Spleen (tissue), 11 donors: ENCODE measurements around the gene MARCHF4. TPM values are rescaled to one million over a fixed set of nuclear protein-coding genes. Genes with fewer than 3 reads are reported as not detected.

ENCODE experiments used
- DNase-seq: peaks from one replicate; pipeline ENCODE4 v3.0.0-alpha.2; 2020
- H3K27ac ChIP-seq, 8 donors: fragments of 200-600 bp; sonication (generic) in 7 of 8; 1 replicate in 4 of 8; 2 replicates in 4 of 8; pipeline versions ENCODE4 v1.5.0 to v1.8.0; 2016 to 2021; ENCODE audit warnings: inconsistent platforms in 4 of 8, mild to moderate bottlenecking in 4 of 8, moderate library complexity in 1 of 8
- H3K27me3 ChIP-seq, 7 donors: fragments of 200-600 bp; sonication (generic) in 6 of 7; replicated peaks in 1 of 7; 1 replicate in 4 of 7; 2 replicates in 3 of 7; pipeline versions ENCODE4 v1.5.0 to v1.8.0; 2016 to 2021; ENCODE audit warnings: inconsistent platforms in 3 of 7, mild to moderate bottlenecking in 1 of 7
- H3K36me3 ChIP-seq, 6 donors: fragments of 200-600 bp; sonication (generic) in 5 of 6; 1 replicate in 4 of 6; 2 replicates in 2 of 6; pipeline versions ENCODE4 v1.5.0 to v1.8.0; 2016 to 2021; ENCODE audit warnings: inconsistent platforms in 2 of 6
- H3K4me1 ChIP-seq, 6 donors: fragments of 200-600 bp; sonication (generic) in 5 of 6; 1 replicate in 3 of 6; 2 replicates in 3 of 6; pipeline versions ENCODE4 v1.5.0 to v1.8.0; 2016 to 2021; ENCODE audit warnings: inconsistent platforms in 3 of 6
- H3K4me3 ChIP-seq, 8 donors: fragments of 200-600 bp; sonication (generic) in 7 of 8; 1 replicate in 4 of 8; 2 replicates in 4 of 8; pipeline versions ENCODE4 v1.5.0 to v1.8.0; 2016 to 2021; ENCODE audit warnings: inconsistent platforms in 4 of 8, mild to moderate bottlenecking in 4 of 8, moderate library complexity in 2 of 8
- H3K9me3 ChIP-seq, 8 donors: fragments of 200-600 bp; sonication (generic) in 7 of 8; 1 replicate in 4 of 8; 2 replicates in 4 of 8; pipeline versions ENCODE4 v1.5.0 to v1.8.0; 2016 to 2021; ENCODE audit warnings: inconsistent platforms in 4 of 8
- POLR2A ChIP-seq, 3 donors: fragments of 450-650 bp; IDR thresholded peaks; one replicate each; pipeline ENCODE4 v1.5.1; 2017; ENCODE audit warnings: antibody characterized with exemption in 3 of 3, mild to moderate bottlenecking in 1 of 3
- POLR2AphosphoS5 ChIP-seq, 3 donors: sonication (generic); formaldehyde crosslinking; IDR thresholded peaks; one replicate each; pipeline ENCODE4 v1.5.1; 2017; ENCODE audit warnings: antibody characterized with exemption in 3 of 3
- WGBS, 5 donors: extraction: QIAGEN DNeasy Blood & Tissue Kit in 3 of 5; methylation state at CpG; one replicate each; pipeline versions ENCODE4 v1.1.5 to v1.1.7; 2013 to 2018; 5-methylcytosine and 5-hydroxymethylcytosine counted together
- intact Hi-C: fragments of 100-400 bp; cut with DNase I; formaldehyde crosslinking; loops from one replicate; pipeline ENCODE4 v1.15.0; 2023; ENCODE audit warnings: low total_unique reads
- polyA plus RNA-seq, 3 donors: library from polyadenylated mRNA; stranded (reverse); fragments of 200-250 nt; gene quantifications; one replicate each; pipeline ENCODE4 v1.2.1, GENCODE V29; 2013
- total RNA-seq, 7 donors: library from RNA; depleted of rRNA in 3 of 7; stranded (reverse); fragments of >200 nt in 3 of 7; fragmentation: NEBNext Ultra II Directional in 4 of 7; extraction: Animal tissue kit (Norgen Biotek cat#: 25700) in 4 of 7; gene quantifications; one replicate each; pipeline versions ENCODE4 v1.1.0 to v1.2.1, GENCODE V29; 2016 to 2021
- TF ChIP-seq, protein P1 (sequence below), 11 experiments: fragments of 200-600 bp in 7 of 11; fragments of 450-650 bp in 4 of 11; sonication (generic) in 4 of 11; IDR thresholded peaks in 8 of 11; conservative IDR thresholded peaks in 3 of 11; 1 replicate in 7 of 11; 2 replicates in 4 of 11; pipeline versions ENCODE4 v1.4.0 to v1.8.0; 2016 to 2021; ENCODE audit warnings: antibody characterized with exemption in 11 of 11, inconsistent platforms in 4 of 11, mild to moderate bottlenecking in 1 of 11
- donor health status: healthy with polysubstance abuse.
- donor health status: DM: no; HTN: no; CAD: no; lungs with moderate emphysema.
- donor health status: DM: no; HTN: no; CAD: no.
- donor health status: Bipolar disorder and iron deficiency.
- donor health status: healthy.
- donor health status: DM: no; HTN: no; CAD: no.
- donor health status: DM: yes; HTN: yes; CAD: no.

The MARCHF4 gene
- total and polyA plus RNA-seq, 10 donors, result not detected

DNA sequence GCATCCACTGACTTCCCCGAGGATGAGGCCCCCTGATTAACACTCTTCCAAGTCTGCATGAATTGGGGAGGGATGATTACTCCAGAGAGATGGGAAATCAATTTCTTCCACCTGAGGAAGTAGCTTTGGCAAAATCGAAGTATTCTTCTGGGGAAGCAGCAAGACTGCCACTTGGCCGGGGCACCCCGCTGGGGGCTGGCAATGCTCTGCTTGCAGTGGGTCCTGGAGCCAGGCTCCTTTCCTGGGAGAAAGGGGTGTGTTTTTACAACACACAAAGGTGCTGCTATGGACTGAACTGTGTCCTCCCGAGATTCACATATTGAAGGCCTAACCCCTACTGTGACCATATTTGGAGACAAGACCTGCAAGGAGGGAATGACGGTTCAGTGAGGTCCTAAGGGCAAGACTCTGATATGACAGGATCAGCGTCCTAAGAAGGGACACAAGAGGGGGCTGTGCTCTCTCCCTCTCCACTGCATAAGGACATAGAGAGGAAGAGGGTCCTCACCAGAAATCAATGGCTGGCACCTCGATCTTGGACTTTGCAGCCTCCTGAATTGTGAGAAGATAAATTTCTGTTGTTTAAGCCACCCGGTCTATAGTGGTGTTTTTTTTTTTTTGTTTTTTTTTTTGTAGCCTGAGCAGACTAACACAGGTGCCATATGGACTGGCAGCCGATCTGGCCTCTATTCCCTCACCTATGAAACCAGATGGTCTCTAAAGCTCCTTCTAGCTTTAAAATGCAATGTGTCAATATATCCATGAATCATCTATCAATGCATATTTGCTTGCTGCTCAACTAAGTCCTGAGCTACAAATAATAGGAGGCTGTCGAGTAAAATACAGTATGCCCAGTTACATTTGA, 36.4 kb upstream of the MARCHF4 start:
- Histone ChIP-seq H3K27me3 (no peaks in the 10 kb centered on the region), H3K27ac (no peak overlapping the region), H3K9me3 (no peaks in the 10 kb centered on the region), H3K36me3 (no peaks in the 10 kb centered on the region), H3K4me1 (peaks cover 0 to 19% (median 12%) of the 10 kb centered on the region in 6 donors), H3K4me3 (no peak overlapping the region)
- WGBS, 5 donors, result 74 to 82% (median 79%) methylated on average over 11 of the region's 11 CpGs
- TF ChIP-seq POLR2AphosphoS5 (IDR thresholded peaks at IDR 0.05), result no peak
- TF ChIP-seq, protein P1, sequence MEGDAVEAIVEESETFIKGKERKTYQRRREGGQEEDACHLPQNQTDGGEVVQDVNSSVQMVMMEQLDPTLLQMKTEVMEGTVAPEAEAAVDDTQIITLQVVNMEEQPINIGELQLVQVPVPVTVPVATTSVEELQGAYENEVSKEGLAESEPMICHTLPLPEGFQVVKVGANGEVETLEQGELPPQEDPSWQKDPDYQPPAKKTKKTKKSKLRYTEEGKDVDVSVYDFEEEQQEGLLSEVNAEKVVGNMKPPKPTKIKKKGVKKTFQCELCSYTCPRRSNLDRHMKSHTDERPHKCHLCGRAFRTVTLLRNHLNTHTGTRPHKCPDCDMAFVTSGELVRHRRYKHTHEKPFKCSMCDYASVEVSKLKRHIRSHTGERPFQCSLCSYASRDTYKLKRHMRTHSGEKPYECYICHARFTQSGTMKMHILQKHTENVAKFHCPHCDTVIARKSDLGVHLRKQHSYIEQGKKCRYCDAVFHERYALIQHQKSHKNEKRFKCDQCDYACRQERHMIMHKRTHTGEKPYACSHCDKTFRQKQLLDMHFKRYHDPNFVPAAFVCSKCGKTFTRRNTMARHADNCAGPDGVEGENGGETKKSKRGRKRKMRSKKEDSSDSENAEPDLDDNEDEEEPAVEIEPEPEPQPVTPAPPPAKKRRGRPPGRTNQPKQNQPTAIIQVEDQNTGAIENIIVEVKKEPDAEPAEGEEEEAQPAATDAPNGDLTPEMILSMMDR (IDR thresholded peaks at IDR 0.05 in 8 of 11, conservative IDR thresholded peaks at IDR 0.05 in 3 of 11), result no peak
- no peak for TF ChIP-seq POLR2A (IDR thresholded peaks at IDR 0.05)
- no peak for DNase-seq
- intact Hi-C loops, result no loop called here

DNA sequence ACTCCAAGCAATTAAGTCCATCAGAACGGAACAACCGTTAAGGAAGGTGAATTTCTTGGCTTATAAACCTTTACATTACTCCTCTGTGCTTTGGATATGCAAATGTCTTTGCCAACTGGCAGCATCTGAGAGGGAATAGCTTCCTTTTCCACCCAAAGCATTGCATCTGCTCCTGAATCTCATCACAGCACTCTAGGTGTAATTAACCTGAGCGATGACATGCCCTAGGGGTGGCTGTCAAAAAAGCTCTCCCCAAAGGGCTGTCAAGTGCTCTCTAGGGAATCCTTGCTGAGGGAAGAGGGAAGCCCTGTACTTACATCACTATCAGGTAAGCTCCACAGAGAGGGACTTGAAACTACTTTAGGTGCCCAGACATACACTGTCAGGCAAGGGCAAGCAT, 34.5 kb upstream of the MARCHF4 start:
- no peaks in the 10 kb centered on the region for H3K27me3 ChIP-seq
- H3K36me3 ChIP-seq, result no peaks in the 10 kb centered on the region
- no peak overlapping the region for H3K4me3 ChIP-seq
- peaks cover 0 to 4% (median 1%) of the 10 kb centered on the region in 6 donors for H3K4me1 ChIP-seq
- no peak for DNase-seq
- intact Hi-C loops, result no loop called here
- H3K9me3 ChIP-seq, result no peaks in the 10 kb centered on the region
- no peak overlapping the region for H3K27ac ChIP-seq
- TF ChIP-seq POLR2AphosphoS5 (IDR thresholded peaks at IDR 0.05) (no peak), POLR2A (IDR thresholded peaks at IDR 0.05) (no peak)
- TF ChIP-seq, protein P1 (IDR thresholded peaks at IDR 0.05 in 8 of 11, conservative IDR thresholded peaks at IDR 0.05 in 3 of 11), result no peak
- WGBS, 5 donors, result 79 to 93% (median 87%) methylated on average over 3 of the region's 3 CpGs

DNA sequence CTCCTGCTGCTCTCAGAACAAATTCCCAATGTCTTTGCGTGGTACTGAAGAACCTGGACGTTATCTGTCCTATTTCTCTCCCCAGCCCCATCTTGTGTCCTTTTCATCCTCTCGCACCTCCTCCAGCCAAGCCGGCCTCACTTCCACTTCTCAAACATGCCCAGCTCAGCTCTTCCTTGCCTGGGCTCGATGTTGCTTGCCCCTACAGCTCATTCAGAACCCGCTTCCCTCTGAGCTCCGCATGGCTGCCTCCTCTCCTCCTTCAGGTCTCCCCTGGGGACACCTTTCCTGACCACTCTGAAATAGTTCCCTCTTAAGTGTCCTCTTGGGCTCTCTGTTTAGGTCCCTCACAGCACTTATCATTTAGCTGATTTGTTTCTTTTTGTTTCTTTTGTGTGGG, 33.3 kb upstream of the MARCHF4 start:
- WGBS, 5 donors, result 81 to 88% (median 82%) methylated on average over 7 of the region's 7 CpGs

More for the DNA sequence above, 33.3 kb upstream of the MARCHF4 start:
- no peak for TF ChIP-seq POLR2A (IDR thresholded peaks at IDR 0.05)
- no peak for TF ChIP-seq POLR2AphosphoS5 (IDR thresholded peaks at IDR 0.05)
- TF ChIP-seq, protein P1 (IDR thresholded peaks at IDR 0.05 in 8 of 11, conservative IDR thresholded peaks at IDR 0.05 in 3 of 11), result no peak
- H3K9me3 ChIP-seq, result no peaks in the 10 kb centered on the region
- no peaks in the 10 kb centered on the region for H3K36me3 ChIP-seq
- no peaks in the 10 kb centered on the region for H3K27me3 ChIP-seq
- H3K4me3 ChIP-seq, result no peak overlapping the region
- no peaks in the 10 kb centered on the region for H3K4me1 ChIP-seq
- no peak for DNase-seq
- H3K27ac ChIP-seq, result no peak overlapping the region
- intact Hi-C loops, result no loop called here
